Right renal cortex interstitium (tissue), 3 donors: Measurements from ENCODE around the gene SAMD13. TPM values are rescaled to one million over a fixed set of nuclear protein-coding genes. Genes with fewer than 3 reads are reported as not detected.
"Not testable (repeated sequence)": the region's sequence is repeated elsewhere in the genome, so short reads cannot be mapped to it uniquely, and the experiment has no call there.

Source experiments
- DNase-seq, 3 donors: peaks; one replicate each; pipeline ENCODE4 v3.0.0-alpha.2; 2013; ENCODE audit warnings: low read depth in 3 of 3, low spot score in 2 of 3
- polyA plus RNA-seq, 3 donors: library from polyadenylated mRNA; unstranded; fragments of 120-200 nt; gene quantifications; one replicate each; pipeline ENCODE4 v1.2.1, GENCODE V29; 2013; ENCODE audit not compliant: insufficient read length in 3 of 3

Gene SAMD13
- polyA plus RNA-seq, 3 donors = 5.8 to 7.1 (median 6.4) TPM

DNA sequence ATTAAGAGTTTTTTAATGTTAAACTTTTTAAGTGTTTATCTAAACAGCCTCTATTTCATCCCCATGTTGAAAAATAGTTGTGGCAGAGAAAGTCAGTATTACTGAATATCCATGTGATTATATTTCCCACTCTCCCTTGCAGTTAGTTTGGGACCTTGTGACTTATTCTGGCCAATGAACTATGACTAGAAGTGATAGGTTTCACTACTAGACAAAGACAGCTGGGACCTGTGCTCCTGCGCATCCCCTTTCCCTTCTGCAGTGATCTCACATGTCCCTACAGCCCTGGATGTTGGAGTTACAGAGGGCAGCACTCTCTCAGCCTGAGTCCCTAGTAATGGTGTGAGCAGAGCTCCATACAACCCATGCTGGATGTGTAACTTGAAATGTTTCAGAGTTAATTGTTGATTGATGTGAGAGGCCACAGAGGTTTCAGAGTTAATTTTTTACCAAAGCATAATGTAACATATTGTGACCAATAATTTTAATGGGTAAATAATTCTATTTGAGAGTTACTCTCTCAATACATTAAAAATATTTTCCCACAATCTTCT is 18.7 kb upstream of the SAMD13 start:
- DNase-seq = no peak

DNA sequence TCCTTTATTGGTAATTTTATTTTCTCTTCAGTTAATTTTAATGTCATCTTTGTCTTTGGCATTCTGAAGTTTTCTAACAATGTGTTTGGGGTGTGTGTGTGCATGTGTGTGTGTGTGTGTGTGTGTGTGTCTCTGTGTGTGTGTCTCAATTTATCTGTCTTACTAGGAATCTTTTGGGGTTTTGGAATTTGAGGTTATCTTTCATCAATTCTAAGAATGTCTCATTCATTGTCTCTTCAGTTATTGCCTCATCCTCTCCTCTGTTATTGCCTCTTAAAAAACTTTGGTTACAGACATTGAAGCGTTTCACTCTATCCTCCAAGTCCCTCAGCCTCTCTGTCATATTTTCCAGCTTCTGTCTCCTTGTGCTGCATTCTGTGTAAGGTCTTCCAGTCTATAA is 18.1 kb upstream of the SAMD13 start:
- DNase-seq = no peak

DNA sequence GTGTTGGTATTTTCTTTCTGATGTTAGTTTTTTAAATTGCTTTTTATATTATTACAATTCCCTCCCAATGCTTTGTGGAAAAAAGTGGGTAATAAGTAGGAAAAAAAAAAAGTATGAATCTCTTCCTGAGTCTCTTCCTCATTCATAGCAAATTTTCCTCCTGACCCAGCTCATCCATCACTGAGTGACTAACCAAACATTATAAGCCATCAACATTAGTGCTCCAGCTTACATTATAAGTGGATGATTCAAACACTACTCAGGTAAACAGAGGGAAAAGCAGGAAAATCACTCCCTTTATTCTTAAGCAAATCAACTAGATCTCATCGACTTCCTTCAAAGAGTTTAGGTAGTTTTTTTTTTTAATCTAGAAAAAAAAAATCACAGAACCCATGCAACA is 15.4 kb upstream of the SAMD13 start:
- DNase-seq = no peak

DNA sequence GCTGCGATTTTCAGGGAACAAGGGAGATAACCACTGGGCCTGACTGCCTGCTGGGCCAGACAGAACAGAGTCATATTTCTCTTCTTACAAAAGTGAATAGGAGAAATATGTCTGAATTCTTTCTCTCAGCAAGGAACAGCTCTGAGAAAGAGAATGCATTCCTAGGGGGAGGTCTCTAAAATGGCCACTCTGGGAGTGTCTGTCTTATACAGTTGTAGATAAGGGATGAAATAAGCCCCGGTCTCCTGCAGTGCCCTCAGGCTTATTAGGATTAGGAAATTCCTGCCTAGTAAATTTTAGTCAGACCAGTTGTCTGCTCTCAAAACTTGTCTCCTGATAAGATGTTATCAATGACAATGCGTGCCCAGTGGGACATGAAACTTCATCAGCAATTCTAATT is 14.1 kb upstream of the SAMD13 start:
- DNase-seq = not testable (repeated sequence)

DNA sequence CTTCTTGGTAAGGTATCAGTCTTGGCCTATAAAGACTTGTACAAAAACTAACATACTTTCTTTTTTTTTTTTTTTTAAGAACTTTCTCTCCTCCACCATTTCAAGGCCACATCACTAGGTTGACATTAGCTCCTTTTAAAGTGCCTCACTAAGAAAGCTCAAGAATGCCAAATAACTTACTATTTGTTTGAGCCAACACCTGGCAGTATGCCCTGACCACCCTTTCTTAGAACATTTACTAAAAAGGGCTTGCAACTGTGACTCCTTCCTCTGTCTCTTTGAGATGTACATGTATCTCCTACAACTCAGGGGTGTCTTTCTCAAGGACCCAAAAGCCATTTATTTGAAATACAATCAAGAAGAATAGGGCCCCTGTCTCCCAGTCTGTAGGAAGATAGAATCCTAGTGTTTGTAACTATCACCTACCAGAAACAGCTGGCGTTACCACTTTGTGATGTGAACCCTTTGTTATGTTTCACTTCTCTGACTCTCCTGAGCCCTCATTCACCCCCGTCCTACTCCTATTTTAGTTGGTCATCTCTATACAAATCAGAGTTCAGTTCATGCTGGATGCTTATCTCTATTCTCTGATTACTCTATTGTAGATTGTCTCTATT is 12.2 kb upstream of the SAMD13 start:
- no peak for DNase-seq

DNA sequence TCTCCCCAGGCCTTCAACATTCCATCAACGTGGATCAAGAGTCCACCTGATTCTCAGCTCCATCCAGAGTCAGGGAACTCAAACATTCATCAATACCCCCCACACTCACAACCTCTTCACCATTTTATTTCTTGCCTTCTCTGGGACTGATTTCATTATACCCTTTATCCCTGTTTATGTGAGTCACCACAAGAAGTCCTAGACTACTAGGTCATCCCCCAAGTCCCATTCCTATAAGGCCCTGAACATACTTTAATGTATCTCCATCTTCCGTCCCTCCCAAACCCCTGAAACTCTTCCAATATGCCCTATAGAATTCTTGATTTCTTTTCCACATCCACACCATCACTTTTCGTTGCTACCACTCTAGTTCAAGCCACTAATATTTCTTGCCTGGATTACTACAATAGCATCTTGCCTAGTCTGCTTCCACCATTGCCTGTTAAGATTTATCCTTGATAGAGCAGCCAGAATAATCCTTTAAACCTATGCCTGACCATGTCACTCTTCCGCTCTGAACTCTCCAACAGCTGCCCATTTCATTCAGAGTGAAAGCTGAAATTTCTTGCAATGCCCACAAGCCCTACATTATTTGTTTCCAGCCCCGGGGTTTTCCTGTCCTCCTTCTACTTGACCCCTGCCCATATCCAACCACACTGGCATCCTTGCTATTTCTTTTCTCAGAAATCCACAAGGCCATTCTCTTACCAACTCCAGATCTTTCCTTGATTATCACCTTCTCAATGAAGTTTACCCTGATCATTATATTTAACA is 9.4 kb upstream of the SAMD13 start:
- DNase-seq = no peak

DNA sequence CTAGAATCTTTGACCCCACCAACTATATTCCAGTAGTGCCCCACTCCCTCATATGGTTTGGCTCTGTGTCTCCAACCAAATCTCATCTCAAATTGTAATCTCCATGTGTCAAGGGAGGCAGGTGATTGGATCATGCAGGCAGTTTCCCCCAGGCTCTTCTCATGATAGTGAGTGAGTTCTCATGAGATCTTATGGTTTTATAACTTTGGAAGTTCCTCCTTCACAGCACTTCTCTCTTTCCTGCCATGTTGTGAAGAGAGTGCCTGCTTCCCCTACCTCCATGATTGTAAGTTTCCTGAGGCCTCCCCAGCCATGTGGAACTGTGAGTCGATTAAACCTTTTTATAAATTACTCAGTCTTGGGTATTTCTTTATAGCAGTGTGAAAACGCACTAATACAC is 7.7 kb upstream of the SAMD13 start:
- no peak for DNase-seq

DNA sequence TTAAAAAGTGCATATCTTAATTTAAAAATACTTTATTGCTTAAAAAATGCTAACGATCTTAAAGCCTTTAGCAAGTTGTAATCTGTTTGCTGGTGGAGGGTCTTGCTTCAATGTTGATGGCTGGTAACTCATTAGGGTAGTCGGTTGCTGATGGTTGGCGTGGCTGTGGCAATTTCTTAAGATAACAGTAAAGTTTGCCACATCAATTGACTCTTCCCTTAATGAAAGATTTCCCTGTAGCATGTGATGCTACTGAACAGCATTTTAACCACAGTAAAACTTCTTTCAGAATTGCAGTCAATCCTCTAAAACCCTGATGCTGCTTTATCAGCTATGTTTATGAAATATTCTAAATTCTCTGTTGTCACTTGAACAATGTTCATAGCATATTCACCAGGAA is 6.8 kb upstream of the SAMD13 start:
- no peak for DNase-seq

DNA sequence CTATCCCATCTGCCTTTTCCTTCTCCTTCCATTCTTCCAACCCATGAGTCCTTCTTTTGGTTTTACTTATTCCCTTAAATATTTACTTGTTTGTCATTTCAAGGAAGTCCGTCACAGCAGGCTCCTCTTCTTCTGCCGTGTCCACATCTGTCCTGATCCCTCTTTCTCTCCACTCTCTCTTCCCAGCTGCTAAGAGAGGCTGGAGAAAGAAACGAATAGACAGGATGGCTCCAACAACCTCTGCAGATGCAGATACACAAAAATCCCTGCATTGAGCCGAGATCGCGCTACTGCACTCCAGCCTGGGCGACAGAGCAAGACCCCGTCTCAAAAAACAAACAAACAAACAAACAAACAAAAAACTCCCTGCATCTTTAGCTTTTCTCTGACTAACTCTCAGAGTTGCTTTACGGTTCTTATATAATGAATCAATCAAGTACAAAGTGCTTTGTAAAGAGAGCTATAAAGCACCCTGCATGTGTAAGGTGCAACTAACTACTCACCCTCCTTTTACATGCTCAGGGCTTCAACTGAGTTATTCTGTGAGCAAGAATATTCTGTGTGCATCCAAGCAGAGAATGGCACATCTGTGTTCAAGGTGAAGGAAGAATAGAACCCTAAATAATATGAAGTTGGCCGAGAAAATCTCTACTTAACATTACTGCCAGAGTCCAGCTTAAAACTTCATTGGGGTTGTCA is 3.8 kb upstream of the SAMD13 start:
- no peak for DNase-seq

DNA sequence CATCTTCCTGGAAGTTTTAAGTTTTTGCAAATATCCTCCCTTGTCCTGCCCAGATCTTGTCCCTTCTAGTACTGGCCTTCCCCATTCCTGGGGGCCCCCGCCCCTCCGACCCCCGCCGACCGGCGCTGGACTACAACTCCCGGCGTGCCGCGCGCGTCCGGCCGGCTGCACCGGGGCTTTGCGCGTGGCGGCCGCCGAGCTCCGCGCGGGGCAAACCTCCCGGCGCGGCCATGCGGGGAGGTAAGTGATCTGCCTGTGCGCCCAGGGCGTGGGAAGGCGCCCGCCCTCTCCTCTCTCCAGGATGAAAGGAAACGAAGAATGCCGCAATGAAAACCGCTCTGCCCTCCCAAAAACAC is 3.2 kb upstream of the SAMD13 start:
- peak; percentile 18 to 47 (median 43) for DNase-seq

DNA sequence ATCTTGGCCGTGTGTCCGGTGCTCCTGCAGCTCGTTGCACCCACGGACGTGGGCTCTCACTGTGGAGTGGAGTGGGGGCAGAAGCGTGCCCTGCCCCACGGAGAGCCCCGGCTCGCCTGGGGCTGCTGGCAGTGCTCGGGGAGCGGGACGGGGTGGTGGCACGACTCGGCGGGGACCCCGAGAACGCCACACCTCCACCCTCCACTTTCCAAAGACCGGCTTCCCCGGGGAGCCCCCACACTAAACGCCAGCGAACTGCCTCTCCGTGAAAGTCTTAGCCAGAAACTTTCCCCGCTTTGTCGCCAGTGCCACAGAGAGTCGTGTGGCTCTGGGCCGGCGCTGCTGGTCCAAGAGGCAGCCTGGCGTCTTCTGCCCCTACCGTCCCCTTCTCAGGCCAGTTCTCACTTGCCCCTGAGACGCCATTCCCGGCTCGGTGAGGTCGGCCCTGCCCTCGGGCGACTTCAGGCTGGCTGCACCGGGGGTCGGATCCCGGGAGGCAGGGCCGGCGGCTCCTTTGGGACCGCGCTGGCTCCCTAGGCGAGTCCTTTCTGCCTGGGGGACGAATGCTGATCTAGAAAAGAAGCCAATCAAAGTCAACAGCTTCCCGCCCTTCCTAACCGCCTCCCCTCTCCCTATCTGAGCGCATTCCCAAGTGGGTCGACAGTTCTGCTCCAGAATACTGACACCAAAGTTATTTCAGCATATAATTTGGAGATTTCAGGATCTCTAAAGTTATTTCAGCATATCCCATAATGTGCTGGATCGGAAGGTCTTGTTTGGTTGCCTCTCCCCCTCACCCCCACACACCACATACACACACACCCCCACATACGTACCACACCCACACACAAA is 2.6 kb upstream of the SAMD13 start:
- peak; percentile 23 to 30 (median 29) for DNase-seq

DNA sequence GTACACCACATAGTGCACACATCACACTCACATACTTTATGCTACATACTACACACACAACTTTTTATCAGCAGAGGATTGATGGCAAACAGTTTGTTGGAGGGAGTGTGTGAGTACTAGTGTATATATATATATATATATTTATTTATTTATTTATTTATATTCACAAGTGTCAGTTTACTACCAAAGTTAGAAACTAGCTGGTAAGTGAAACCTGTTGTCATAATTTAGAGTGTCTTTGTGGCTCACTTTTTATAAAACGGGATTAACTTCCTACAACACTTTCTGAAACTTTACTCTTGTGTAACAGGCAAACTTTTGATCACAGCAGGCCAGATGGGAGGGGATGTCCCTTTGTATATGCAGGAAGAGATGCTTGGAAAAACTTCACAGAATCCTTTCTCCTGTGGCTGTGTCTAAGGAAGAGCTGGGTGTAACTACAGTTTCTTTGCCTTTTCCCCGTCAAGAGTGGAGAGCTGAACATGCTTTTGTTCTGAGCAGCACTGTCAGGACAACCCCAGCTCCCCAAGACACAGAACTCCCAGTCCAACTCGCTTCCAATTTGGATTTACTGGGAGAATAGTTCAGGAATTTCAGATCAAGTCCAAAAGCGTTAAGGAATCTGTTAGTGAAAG is 1.9 kb upstream of the SAMD13 start:
- DNase-seq = peak in 1 of 3 donors; percentile 1

DNA sequence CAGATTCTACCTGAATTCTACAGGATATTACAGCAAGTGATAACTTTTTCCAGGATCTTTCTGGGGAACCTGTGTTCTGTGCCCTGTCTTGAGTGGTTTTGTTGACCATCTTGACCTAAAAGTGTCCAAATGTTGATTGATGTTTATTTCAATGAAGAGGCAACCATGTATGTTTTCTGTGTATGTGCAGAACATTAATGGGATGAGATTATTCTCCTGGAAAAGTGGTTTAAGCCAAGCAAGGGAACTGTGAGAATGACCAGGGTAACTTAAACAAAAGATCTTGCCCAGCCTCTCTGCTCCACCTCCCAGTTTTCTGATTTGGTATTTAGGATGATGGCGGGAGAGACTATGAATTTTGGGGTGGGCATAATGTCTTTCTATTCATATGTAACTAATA is 1.0 kb upstream of the SAMD13 start:
- DNase-seq = no peak

DNA sequence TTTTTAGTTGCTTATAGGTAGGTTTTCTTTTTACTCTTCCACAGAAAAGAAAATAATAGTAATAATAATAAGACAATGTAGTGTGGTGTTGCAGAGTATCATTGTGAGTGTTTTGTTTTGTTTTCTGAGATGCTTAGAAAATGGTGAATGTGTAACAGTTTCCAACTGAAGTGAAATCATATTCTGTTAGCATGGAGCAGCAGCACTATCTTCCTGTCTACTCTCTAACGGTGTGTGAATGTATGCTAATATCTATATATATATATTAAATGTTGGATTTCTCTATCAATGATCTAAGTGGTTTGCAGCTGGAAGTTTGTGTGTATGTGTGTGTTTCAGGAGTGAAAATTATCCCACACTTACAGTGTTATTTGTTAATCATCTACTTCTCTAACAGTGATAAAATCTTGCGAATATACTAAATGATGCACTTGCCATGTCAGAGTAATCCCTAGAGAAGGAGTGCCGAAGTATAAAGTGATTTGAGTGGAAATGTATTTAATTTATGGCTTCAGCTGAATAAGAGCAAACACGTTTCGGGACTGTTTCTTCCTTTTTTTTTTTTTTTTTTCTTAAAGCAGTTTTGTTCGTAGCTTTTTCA is 377 bp downstream of the SAMD13 start:
- peak in 1 of 3 donors; percentile 21 for DNase-seq

DNA sequence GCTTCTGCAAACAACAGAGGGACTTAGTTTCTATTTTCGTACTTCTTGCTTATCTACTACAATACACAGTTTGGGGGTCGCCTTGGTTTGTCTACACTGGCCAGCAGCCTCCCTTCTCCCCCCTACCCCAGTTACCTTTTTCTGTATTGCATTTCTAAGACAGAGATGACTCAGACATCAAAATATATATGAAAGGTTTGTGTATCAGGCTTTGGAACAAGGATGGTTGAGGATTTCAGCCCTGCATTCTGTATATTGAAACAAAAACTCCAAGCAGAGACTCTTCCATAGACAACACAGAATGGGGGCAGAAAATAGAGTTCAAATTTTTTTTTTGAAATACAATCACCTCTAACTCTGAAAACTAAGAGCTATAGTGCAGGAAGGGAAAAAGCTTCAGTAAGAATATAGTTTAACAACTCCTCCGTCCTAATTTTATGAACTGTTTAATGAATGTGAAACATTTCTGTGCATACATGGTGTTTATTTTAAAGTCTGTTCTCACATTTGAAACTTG is 1.9 kb downstream of the SAMD13 start:
- DNase-seq = peak in 1 of 3 donors; percentile 10

DNA sequence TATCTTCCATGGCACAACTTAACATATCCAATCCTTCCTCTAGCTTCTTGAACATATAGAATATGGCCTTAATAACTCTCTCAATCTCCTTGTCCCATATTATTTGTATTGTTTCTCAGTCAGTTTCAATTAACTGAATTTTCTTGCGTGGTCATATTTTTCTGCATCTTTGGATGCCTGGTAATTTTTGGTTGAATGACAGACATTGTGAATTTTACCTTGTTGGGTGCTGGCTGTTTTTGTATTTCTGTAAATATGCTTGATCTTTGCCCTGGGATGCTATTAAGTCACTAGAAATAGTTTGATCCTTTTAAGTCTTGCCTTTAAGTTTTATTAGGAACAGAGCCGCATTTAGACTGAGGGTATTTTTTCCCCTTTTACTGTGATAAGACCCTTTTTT is 5.9 kb downstream of the SAMD13 start:
- DNase-seq = no peak

DNA sequence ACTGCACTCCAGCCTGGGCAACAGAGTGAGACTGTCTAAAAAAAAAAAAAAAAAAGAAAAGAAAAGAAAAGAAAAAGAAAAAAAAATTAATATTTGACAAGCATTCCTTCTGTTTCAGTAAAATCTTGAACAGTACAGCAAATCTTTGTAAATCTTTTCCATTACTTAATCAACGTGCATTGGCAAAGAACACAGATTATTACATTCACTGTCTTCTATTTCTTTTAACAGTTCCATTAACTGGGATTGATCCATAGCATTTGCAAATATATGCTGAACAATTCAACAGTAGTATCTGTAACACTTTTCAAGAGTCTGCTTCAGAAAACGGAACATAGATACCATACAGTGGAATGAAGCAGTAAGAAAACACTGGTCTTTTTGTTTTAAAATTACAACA is 9.8 kb downstream of the SAMD13 start:
- no peak for DNase-seq

DNA sequence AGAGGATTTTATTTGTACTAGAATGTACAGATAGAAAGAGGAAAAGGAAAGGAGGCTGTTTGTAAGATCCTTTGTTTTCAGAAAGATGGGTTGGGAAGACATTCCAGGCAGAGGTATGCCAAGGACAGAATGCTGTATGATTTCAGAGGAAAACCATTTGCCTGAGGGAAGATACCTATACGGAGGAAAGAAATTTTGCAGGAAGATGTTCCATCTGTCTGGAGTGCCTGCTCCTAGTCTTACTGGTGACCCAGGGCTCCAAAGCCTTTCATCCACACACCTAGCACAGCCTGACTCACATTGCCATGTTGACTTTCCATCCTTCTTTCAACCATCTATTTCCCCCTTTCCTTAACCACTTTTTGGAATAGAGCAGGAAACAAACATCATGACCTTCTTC is 18.2 kb downstream of the SAMD13 start:
- no peak for DNase-seq

DNA sequence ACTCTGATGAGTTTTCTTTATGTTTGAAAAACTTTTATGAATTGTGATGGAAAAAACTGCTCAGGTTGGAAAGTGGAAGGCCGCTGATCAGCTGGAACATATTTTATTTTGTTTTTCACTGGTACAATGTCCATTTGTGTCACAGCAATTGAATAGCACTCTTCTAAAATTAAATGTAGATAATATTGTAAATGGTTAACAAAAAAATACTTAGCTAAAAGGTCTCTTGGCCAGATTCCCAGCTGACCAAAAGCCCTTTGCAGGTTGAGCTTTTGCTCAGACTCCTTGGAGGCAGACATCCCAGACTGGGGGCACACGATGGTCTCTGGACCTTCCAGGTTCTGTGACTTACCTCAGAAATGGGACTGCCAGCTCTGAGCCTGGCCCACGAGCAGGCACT is 26.3 kb downstream of the SAMD13 start:
- DNase-seq = no peak
